Neural cell (in vitro differentiated cells): ENCODE data around the gene GET4. TPM values are rescaled to one million over a fixed set of nuclear protein-coding genes. Genes with fewer than 3 reads are reported as not detected.
A peak's percentile ranks its signal among the peaks of the same experiment; 100 is the strongest.

Source experiments
- H2AFZ ChIP-seq: fragments of 200-600, 300-800 bp; sonication (generic), shearing (Covaris generic); 2 replicates; pipeline ENCODE4 v1.6.0; 2014; ENCODE audit warnings: low read depth, mild to moderate bottlenecking, antibody characterized with exemption, low read length, moderate library complexity
- H3F3A ChIP-seq: fragments of 200-600 bp; shearing (Covaris generic); 2 replicates; pipeline ENCODE4 v1.6.1; 2016; ENCODE audit warnings: mild to moderate bottlenecking, moderate library complexity, mixed read lengths, antibody characterized with exemption, low read length; ENCODE audit not compliant: insufficient read depth, poor library complexity, severe bottlenecking
- H3K27ac ChIP-seq: fragments of 200-600, 300-800 bp; sonication (generic), shearing (Covaris generic); 2 replicates; pipeline ENCODE4 v1.5.1; 2014; ENCODE audit warnings: mild to moderate bottlenecking, low read length, moderate library complexity
- H3K27me3 ChIP-seq: fragments of 300-800, 200-600 bp; sonication (generic), shearing (Covaris generic); 2 replicates; pipeline ENCODE4 v1.6.0; 2014; ENCODE audit warnings: mild to moderate bottlenecking, low read depth, low read length, moderate library complexity; ENCODE audit not compliant: insufficient read depth
- H3K36me3 ChIP-seq: fragments of 300-800, 200-600 bp; sonication (generic), shearing (Covaris generic); 2 replicates; pipeline ENCODE4 v1.5.1; 2014; ENCODE audit warnings: mild to moderate bottlenecking, antibody characterized with exemption, low read length, moderate library complexity; ENCODE audit not compliant: insufficient read depth
- H3K4me2 ChIP-seq: fragments of 300-800, 200-600 bp; sonication (generic), shearing (Covaris generic); 2 replicates; pipeline ENCODE4 v1.6.0; 2014; ENCODE audit warnings: mild to moderate bottlenecking, low read length
- H3K4me3 ChIP-seq: fragments of 300-800, 200-600 bp; sonication (generic), shearing (Covaris generic); 2 replicates; pipeline ENCODE4 v1.5.1; 2014; ENCODE audit warnings: mild to moderate bottlenecking, low read length, moderate library complexity
- H3K79me2 ChIP-seq: fragments of 200-600 bp; shearing (Covaris generic); replicated peaks from 2 replicates; pipeline ENCODE4 v1.6.0; 2014; ENCODE audit warnings: mild to moderate bottlenecking, low read length, moderate library complexity; ENCODE audit not compliant: insufficient read depth
- H3K9ac ChIP-seq: fragments of 300-800, 200-600 bp; sonication (generic), shearing (Covaris generic); 2 replicates; pipeline ENCODE4 v1.6.1; 2016; ENCODE audit warnings: mild to moderate bottlenecking, low read length, mixed read lengths
- H3K9me2 ChIP-seq: fragments of 200-600 bp; shearing (Covaris generic); 2 replicates; pipeline ENCODE4 v1.6.1; 2016; ENCODE audit warnings: mild to moderate bottlenecking, low read length, mixed read lengths; ENCODE audit not compliant: insufficient read depth
- H3K9me3 ChIP-seq: fragments of 200-600, 300-800 bp; sonication (generic), shearing (Covaris generic); 2 replicates; pipeline ENCODE4 v1.6.1; 2016; ENCODE audit warnings: mild to moderate bottlenecking, mixed run types, low read length, moderate library complexity, mixed read lengths
- H4K20me1 ChIP-seq: fragments of 200-600 bp; shearing (Covaris generic); 2 replicates; pipeline ENCODE4 v1.6.1; 2016; ENCODE audit warnings: mild to moderate bottlenecking, mixed run types; ENCODE audit not compliant: insufficient read depth
- CTCF ChIP-seq: fragments of 450-650 bp; IDR thresholded peaks from 2 replicates; pipeline ENCODE4 v1.5.1; 2014; ENCODE audit warnings: antibody characterized with exemption, mild to moderate bottlenecking, moderate library complexity; ENCODE audit not compliant: poor library complexity, severe bottlenecking
- EP300 ChIP-seq: fragments of 450-650 bp; conservative IDR thresholded peaks from 2 replicates; pipeline ENCODE4 v1.6.1; 2014; ENCODE audit warnings: antibody characterized with exemption, mild to moderate bottlenecking, moderate library complexity; ENCODE audit not compliant: poor library complexity, severe bottlenecking
- EZH2 ChIP-seq: fragments of 200-600, 300-800 bp; shearing (Covaris generic), sonication (generic); IDR thresholded peaks from 2 replicates; pipeline ENCODE4 v1.6.1; 2014; ENCODE audit warnings: antibody characterized with exemption, low read length, borderline replicate concordance, mild to moderate bottlenecking; ENCODE audit not compliant: insufficient read depth, poor library complexity, severe bottlenecking
- MXI1 ChIP-seq: fragments of 450-650 bp; conservative IDR thresholded peaks from 2 replicates; pipeline ENCODE4 v1.6.1; 2014; ENCODE audit warnings: antibody characterized with exemption, mild to moderate bottlenecking; ENCODE audit not compliant: poor library complexity, severe bottlenecking
- POLR2AphosphoS5 ChIP-seq: IDR thresholded peaks from 2 replicates; pipeline ENCODE4 v1.6.1; 2012
- RAD21 ChIP-seq: fragments of 450-650 bp; conservative IDR thresholded peaks from 2 replicates; pipeline ENCODE4 v1.6.1; 2014; ENCODE audit warnings: antibody characterized with exemption, mild to moderate bottlenecking, moderate library complexity
- REST ChIP-seq: IDR thresholded peaks from 2 replicates; pipeline ENCODE4 v1.6.1; 2012; ENCODE audit warnings: borderline replicate concordance
- SMC3 ChIP-seq: fragments of 450-650 bp; conservative IDR thresholded peaks from 2 replicates; pipeline ENCODE4 v1.6.1; 2014; ENCODE audit warnings: antibody characterized with exemption, mild to moderate bottlenecking, moderate library complexity; ENCODE audit not compliant: poor library complexity
- TAF1 ChIP-seq: IDR thresholded peaks from 2 replicates; pipeline ENCODE4 v1.6.1; 2012; ENCODE audit warnings: low read depth
- polyA plus RNA-seq: library from polyadenylated mRNA; depleted of rRNA; stranded (reverse); fragments of >200 nt; gene quantifications from 2 replicates; pipeline ENCODE4 v1.2.3, GENCODE V29; 2014

GET4 gene
- polyA plus RNA-seq, 1 donor from 2014 or later: 63.8 TPM

GRCh38 chr7:873367-874002, 2.9 kb upstream of the GET4 start:
- TF ChIP-seq POLR2AphosphoS5 (no peak), MXI1 (peak; percentile 80), REST (no peak), CTCF (peak; percentile 82), SMC3 (peak; percentile 84), EP300 (no peak), RAD21 (peak; percentile 74), TAF1 (no peak), EZH2 (no peak)
- no peak overlapping the region for H3K27ac ChIP-seq

GRCh38 chr7:874031-874749, 2.2 kb upstream of the GET4 start:
- H3K4me2 ChIP-seq: no peak overlapping the region

More at GRCh38 chr7:873367-874002, 2.9 kb upstream of the GET4 start:
- H3F3A ChIP-seq: no peaks in the 10 kb centered on the region
- H3K27me3 ChIP-seq: no peaks in the 10 kb centered on the region
- no peaks in the 10 kb centered on the region for H4K20me1 ChIP-seq
- peaks cover 8% of the 10 kb centered on the region for H3K79me2 ChIP-seq
- no peaks in the 10 kb centered on the region for H3K9me3 ChIP-seq
- no peak overlapping the region for H3K4me2 ChIP-seq
- H3K9me2 ChIP-seq: no peaks in the 10 kb centered on the region
- H2AFZ ChIP-seq: no peak overlapping the region
- no peak overlapping the region for H3K4me3 ChIP-seq
- no peak overlapping the region for H3K9ac ChIP-seq
- H3K36me3 ChIP-seq: peaks cover 5% of the 10 kb centered on the region

More at GRCh38 chr7:874031-874749, 2.2 kb upstream of the GET4 start:
- H3K4me3 ChIP-seq: no peak overlapping the region
- peaks cover 5% of the 10 kb centered on the region for H3K36me3 ChIP-seq
- no peaks in the 10 kb centered on the region for H3K27me3 ChIP-seq
- H3F3A ChIP-seq: no peaks in the 10 kb centered on the region
- no peak for TF ChIP-seq TAF1
- no peak for TF ChIP-seq EZH2
- no peak for TF ChIP-seq POLR2AphosphoS5
- TF ChIP-seq EP300: no peak
- no peak for TF ChIP-seq CTCF
- no peak for TF ChIP-seq REST
- TF ChIP-seq RAD21: no peak
- TF ChIP-seq SMC3: no peak
- no peak for TF ChIP-seq MXI1
- H3K9me2 ChIP-seq: no peaks in the 10 kb centered on the region
- H4K20me1 ChIP-seq: no peaks in the 10 kb centered on the region
- no peak overlapping the region for H3K27ac ChIP-seq
- H3K9ac ChIP-seq: no peak overlapping the region
- no peaks in the 10 kb centered on the region for H3K9me3 ChIP-seq
- peaks cover 15% of the 10 kb centered on the region for H3K79me2 ChIP-seq
- no peak overlapping the region for H2AFZ ChIP-seq
